ENCODE data around the gene TTC13. TPM values are rescaled to one million over a fixed set of nuclear protein-coding genes. Genes with fewer than 3 reads are reported as not detected.
A peak's percentile ranks its signal among the peaks of the same experiment; 100 is the strongest.

The TTC13 gene
- total RNA-seq, 1 donor from 2014 or later: 23.0 TPM

DNA sequence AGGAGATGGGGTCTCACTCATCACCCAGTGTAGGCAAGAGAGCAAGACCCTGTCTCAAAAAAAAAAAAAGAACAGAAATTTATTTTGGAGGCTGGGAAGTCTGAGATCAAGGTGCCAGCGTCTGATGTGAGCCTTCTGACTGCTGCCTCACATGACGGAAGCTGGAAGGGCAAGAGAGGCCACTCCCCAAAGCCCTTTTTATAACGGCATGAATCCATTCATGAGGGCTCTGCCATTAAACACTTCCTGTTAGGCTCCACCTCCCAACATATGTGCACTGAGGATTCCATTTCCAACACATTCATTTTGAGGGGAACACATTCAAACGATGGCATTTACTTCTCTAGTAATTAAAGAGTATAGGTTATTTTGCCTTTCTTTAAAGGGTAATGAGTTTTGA is 59.5 kb downstream of the TTC13 start:
- Mint-ChIP-seq H3K4me3 (no peak overlapping the region), H3K4me1 (no peaks in the 10 kb centered on the region), H3K36me3 (peaks cover 7% of the 10 kb centered on the region), H3K27ac (no peak overlapping the region), H3K27me3 (ENCODE audit: insufficient read depth, low read depth) (no peaks in the 10 kb centered on the region), H3K9me3 (no peaks in the 10 kb centered on the region)
- Histone ChIP-seq H3K9ac (no peak overlapping the region), H3K4me2 (no peak overlapping the region), H3K9me3 (ENCODE audit: low read depth) (no peaks in the 10 kb centered on the region), H3F3A (ENCODE audit: low read depth) (peaks cover 5% of the 10 kb centered on the region), H3K4me3 (no peak overlapping the region), H3K27ac (no peak overlapping the region), H3K79me2 (ENCODE audit: low read depth) (no peaks in the 10 kb centered on the region), H2AFZ (replicated peaks) (no peak overlapping the region), H4K20me1 (ENCODE audit: low read depth) (no peaks in the 10 kb centered on the region), H3K27me3 (no peaks in the 10 kb centered on the region), H3K36me3 (peaks cover 4% of the 10 kb centered on the region), H3K4me1 (no peaks in the 10 kb centered on the region)
- no peak for DNase-seq (ENCODE audit: low spot score)
- no peak for TF ChIP-seq EZH2 (IDR thresholded peaks at IDR 0.05)

DNA sequence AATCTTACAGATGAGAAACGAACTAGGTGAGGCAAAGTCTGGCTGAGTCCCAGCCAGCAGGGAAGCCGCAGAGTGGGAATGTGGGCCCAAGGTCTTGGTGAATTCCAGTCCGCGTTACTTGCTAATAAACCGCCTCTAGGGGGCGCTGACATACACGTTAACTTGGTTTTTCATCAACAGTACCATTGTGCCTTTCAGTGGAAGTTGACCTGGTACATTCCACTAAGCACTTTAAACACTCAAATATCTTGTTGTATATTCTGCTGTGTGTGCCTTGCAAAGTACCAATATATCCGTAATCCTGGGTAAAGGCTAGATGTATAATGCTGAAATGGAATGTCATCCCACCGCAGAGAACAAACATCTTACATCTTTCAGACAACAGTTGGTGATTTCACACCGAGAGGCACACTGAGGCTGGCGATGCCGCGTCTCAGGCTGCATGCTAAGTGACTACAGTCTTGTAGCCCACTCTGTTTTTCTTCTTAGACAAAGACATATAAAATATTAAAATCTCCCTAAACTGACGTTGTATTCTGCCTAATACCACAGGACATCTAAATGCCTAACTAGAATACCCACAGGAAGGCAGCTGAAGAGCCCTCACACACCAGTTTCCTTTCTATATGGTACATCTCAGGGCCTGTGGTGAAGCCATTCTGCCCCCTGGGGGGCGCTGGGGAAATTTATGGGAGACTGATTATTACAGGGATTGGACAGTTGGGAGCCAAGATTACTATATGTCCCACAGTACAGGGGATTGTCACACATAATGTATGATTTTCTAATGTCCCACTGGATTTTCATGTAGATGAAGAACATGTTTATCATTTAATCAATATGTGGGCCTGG is 61.2 kb downstream of the TTC13 start:
- DNase-seq (ENCODE audit: low spot score): peak; percentile 94
- peaks cover 5% of the 10 kb centered on the region for H3F3A ChIP-seq (ENCODE audit: low read depth)
- no peak overlapping the region for H2AFZ ChIP-seq (replicated peaks)
- no peaks in the 10 kb centered on the region for H3K9me3 Mint-ChIP-seq
- H4K20me1 ChIP-seq (ENCODE audit: low read depth): peaks cover 4% of the 10 kb centered on the region
- no peak overlapping the region for H3K4me2 ChIP-seq
- TF ChIP-seq EZH2phosphoT487 (IDR thresholded peaks at IDR 0.05) (no peak), EZH2 (IDR thresholded peaks at IDR 0.05) (no peak)
- TF ChIP-seq, protein P1, sequence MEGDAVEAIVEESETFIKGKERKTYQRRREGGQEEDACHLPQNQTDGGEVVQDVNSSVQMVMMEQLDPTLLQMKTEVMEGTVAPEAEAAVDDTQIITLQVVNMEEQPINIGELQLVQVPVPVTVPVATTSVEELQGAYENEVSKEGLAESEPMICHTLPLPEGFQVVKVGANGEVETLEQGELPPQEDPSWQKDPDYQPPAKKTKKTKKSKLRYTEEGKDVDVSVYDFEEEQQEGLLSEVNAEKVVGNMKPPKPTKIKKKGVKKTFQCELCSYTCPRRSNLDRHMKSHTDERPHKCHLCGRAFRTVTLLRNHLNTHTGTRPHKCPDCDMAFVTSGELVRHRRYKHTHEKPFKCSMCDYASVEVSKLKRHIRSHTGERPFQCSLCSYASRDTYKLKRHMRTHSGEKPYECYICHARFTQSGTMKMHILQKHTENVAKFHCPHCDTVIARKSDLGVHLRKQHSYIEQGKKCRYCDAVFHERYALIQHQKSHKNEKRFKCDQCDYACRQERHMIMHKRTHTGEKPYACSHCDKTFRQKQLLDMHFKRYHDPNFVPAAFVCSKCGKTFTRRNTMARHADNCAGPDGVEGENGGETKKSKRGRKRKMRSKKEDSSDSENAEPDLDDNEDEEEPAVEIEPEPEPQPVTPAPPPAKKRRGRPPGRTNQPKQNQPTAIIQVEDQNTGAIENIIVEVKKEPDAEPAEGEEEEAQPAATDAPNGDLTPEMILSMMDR (IDR thresholded peaks at IDR 0.05): peak; percentile 81
- H3K27me3 ChIP-seq: no peaks in the 10 kb centered on the region
- H3K27ac Mint-ChIP-seq: no peak overlapping the region
- peaks cover 4% of the 10 kb centered on the region for H3K36me3 ChIP-seq
- peaks cover 12% of the 10 kb centered on the region for H3K36me3 Mint-ChIP-seq
- H3K4me3 Mint-ChIP-seq: no peak overlapping the region
- no peaks in the 10 kb centered on the region for H3K4me1 ChIP-seq
- H3K9me3 ChIP-seq (ENCODE audit: low read depth): no peaks in the 10 kb centered on the region
- H3K27ac ChIP-seq: no peak overlapping the region
- no peak overlapping the region for H3K9ac ChIP-seq
- H3K4me1 Mint-ChIP-seq: no peaks in the 10 kb centered on the region
- H3K4me3 ChIP-seq: no peak overlapping the region
- no peaks in the 10 kb centered on the region for H3K79me2 ChIP-seq (ENCODE audit: low read depth)
- no peaks in the 10 kb centered on the region for H3K27me3 Mint-ChIP-seq (ENCODE audit: insufficient read depth, low read depth)

DNA sequence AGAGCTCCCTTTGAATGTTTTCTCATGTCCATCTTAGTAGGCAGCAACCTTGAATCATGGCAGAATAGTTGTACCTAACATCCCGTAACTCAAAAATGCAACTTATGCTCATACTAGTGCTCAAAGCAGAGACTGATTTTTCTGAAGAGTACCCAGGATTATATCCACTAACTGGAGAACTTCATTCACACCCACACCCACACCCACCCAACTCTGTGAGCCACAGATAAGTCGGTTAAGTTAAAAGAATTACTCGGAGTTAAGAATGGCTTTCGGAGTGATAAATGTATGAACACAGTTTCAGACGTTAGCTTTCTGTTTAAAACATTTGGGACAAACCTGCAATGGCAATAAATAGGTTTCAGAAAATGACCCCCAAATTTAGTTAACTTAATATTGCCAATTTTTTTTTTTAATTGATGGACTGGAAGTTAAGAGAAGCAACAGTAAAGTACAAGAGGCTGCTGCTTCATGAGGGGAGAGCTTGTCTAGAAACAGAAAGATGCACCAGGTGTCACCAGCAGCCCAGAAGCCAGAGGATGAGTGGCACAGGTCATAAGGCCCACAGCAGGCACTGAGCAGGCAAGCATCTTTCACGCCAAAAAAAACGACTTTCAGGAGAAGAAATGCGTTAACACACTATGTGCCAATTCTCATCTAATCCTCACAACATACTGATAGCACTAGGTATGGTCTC is 61.9 kb downstream of the TTC13 start:
- H4K20me1 ChIP-seq (ENCODE audit: low read depth): peaks cover 4% of the 10 kb centered on the region
- H3K9ac ChIP-seq: no peak overlapping the region
- H3K79me2 ChIP-seq (ENCODE audit: low read depth): no peaks in the 10 kb centered on the region
- DNase-seq (ENCODE audit: low spot score): no peak
- H3K4me3 Mint-ChIP-seq: no peak overlapping the region
- no peaks in the 10 kb centered on the region for H3K27me3 Mint-ChIP-seq (ENCODE audit: insufficient read depth, low read depth)
- H3K9me3 Mint-ChIP-seq: no peaks in the 10 kb centered on the region
- H3K36me3 ChIP-seq: peaks cover 4% of the 10 kb centered on the region
- no peaks in the 10 kb centered on the region for H3K27me3 ChIP-seq
- peaks cover 18% of the 10 kb centered on the region for H3K36me3 Mint-ChIP-seq
- H3K4me2 ChIP-seq: no peak overlapping the region
- H3K4me1 Mint-ChIP-seq: no peaks in the 10 kb centered on the region
- no peak overlapping the region for H3K27ac ChIP-seq
- no peak overlapping the region for H3K4me3 ChIP-seq
- no peak overlapping the region for H2AFZ ChIP-seq (replicated peaks)
- H3F3A ChIP-seq (ENCODE audit: low read depth): peaks cover 5% of the 10 kb centered on the region
- TF ChIP-seq, protein P1 (IDR thresholded peaks at IDR 0.05): no peak
- TF ChIP-seq EZH2phosphoT487 (IDR thresholded peaks at IDR 0.05) (no peak), EZH2 (IDR thresholded peaks at IDR 0.05) (no peak)
- no peaks in the 10 kb centered on the region for H3K9me3 ChIP-seq (ENCODE audit: low read depth)
- no peaks in the 10 kb centered on the region for H3K4me1 ChIP-seq
- no peak overlapping the region for H3K27ac Mint-ChIP-seq
